NCI-H82 treated with DMSO at 0.1 percent for 48 hours (cell line): ENCODE data around the gene APOBEC2.

ENCODE experiments used
- DNase-seq: peaks from one replicate; lab custom pipeline; 2025; ENCODE audit not compliant: unreplicated experiment; lab: John Stamatoyannopoulos, UW

APOBEC2 gene

GRCh38 chr6:41058783-41059181 lies 5.8 kb downstream of the APOBEC2 start:
- no peak for DNase-seq

GRCh38 chr6:41059556-41059955 lies 6.6 kb downstream of the APOBEC2 start:
- DNase-seq: no peak

GRCh38 chr6:41061196-41061726 lies 8.3 kb downstream of the APOBEC2 start:
- DNase-seq: no peak

GRCh38 chr6:41062056-41062455 lies 9.1 kb downstream of the APOBEC2 start:
- no peak for DNase-seq

- DNase-seq: no peak
These were observed 10.9 kb downstream of the APOBEC2 start for GRCh38 chr6:41063884-41064285.

GRCh38 chr6:41064841-41065240 lies 11.8 kb downstream of the APOBEC2 start:
- no peak for DNase-seq

GRCh38 chr6:41065550-41066026 lies 12.6 kb downstream of the APOBEC2 start:
- DNase-seq: no peak

GRCh38 chr6:41066867-41067304 lies 13.9 kb downstream of the APOBEC2 start:
- DNase-seq: peak; percentile 29

GRCh38 chr6:41071501-41071922 lies 18.5 kb downstream of the APOBEC2 start:
- DNase-seq: no peak

GRCh38 chr6:41071923-41072835 lies 19.2 kb downstream of the APOBEC2 start, which contains the start of gene OARD1:
Gene OARD1, minus strand, starts transcription at chr6:41072356. Its CDS starts 722 bp downstream, at chr6:41071634.
- peak; percentile 98 for DNase-seq

- no peak for DNase-seq
These were observed 19.8 kb downstream of the APOBEC2 start, which contains the start of gene NFYA for GRCh38 chr6:41072836-41073202. Gene NFYA, plus strand, starts transcription at chr6:41072974. Its CDS starts 6,116 bp downstream, at chr6:41079090.

- DNase-seq: peak; percentile 71
These were observed 20.4 kb downstream of the APOBEC2 start for GRCh38 chr6:41073203-41073967.

GRCh38 chr6:41073968-41074691 lies 21.1 kb downstream of the APOBEC2 start:
- no peak for DNase-seq

- DNase-seq: no peak
These were observed 21.9 kb downstream of the APOBEC2 start for GRCh38 chr6:41074692-41075436.

- no peak for DNase-seq
These were observed 22.9 kb downstream of the APOBEC2 start for GRCh38 chr6:41075651-41076626.

- no peak for DNase-seq
These were observed 24.5 kb downstream of the APOBEC2 start for GRCh38 chr6:41077536-41077935.

- DNase-seq: no peak
These were observed 25.1 kb downstream of the APOBEC2 start for GRCh38 chr6:41078101-41078500.

GRCh38 chr6:41079080-41079479 lies 26.1 kb downstream of the APOBEC2 start:
- DNase-seq: no peak

GRCh38 chr6:41080621-41081020 lies 27.6 kb downstream of the APOBEC2 start:
- DNase-seq: no peak
